Caco-2 (cell line): ENCODE measurements around the gene PPFIBP1. TPM values are rescaled to one million over a fixed set of nuclear protein-coding genes. Genes with fewer than 3 reads are reported as not detected.

Experiments
- BruUV-seq: library from RNA; stranded (reverse); fragments of 400-500 nt; replicated peaks from 2 replicates; lab custom pipeline; 2021; lab: Mats Ljungman, UMichigan
- CTCF ChIA-PET: fragments of 300-600 bp; sonication (Branson Sonifier 250); formaldehyde crosslinking; loops from one replicate; lab custom pipeline; 2022; ENCODE audit warnings: antibody characterized with exemption; lab: Charles Lee
- POLR2A ChIA-PET: fragments of 300-600 bp; sonication (Branson Sonifier 250); formaldehyde crosslinking; loops from one replicate; lab custom pipeline; 2022; ENCODE audit warnings: antibody characterized with exemption; lab: Charles Lee
- DNase-seq, 2 experiments: peaks; one replicate each; pipeline versions ENCODE4 v3.0.0 to v3.0.0-alpha.2; 2020 to 2022
- H3K27me3 ChIP-seq: replicated peaks from 2 replicates; pipeline ENCODE4 v1.6.0; 2011; ENCODE audit warnings: low read length; ENCODE audit not compliant: control insufficient read depth, insufficient read depth
- H3K36me3 ChIP-seq: 2 replicates; pipeline ENCODE4 v1.5.1; 2011; ENCODE audit warnings: low read length; ENCODE audit not compliant: control insufficient read depth, insufficient read depth
- H3K4me1 ChIP-seq: fragments of 250-450 bp; sonication (Bioruptor Pico); 2 replicates; pipeline ENCODE4 v1.5.1; 2020; ENCODE audit warnings: mild to moderate bottlenecking
- H3K4me3 ChIP-seq: 2 replicates; pipeline ENCODE4 v1.5.1; 2011; ENCODE audit warnings: low read depth, mild to moderate bottlenecking, control low read depth, low read length
- H3K9me3 ChIP-seq: fragments of 250-450 bp; sonication (Bioruptor Pico); 2 replicates; pipeline ENCODE4 v1.5.1; 2020; ENCODE audit warnings: mild to moderate bottlenecking, moderate library complexity
- H3K27ac Mint-ChIP-seq: one replicate; pipeline ENCODE4 v1.8.0; 2022; ENCODE audit warnings: mixed read lengths; ENCODE audit not compliant: unreplicated experiment
- H3K27me3 Mint-ChIP-seq: one replicate; pipeline ENCODE4 v1.8.0; 2022; ENCODE audit warnings: mixed read lengths; ENCODE audit not compliant: insufficient read depth, unreplicated experiment
- H3K36me3 Mint-ChIP-seq: one replicate; pipeline ENCODE4 v1.8.0; 2022; ENCODE audit warnings: mild to moderate bottlenecking, mixed read lengths; ENCODE audit not compliant: insufficient read depth, unreplicated experiment
- H3K4me1 Mint-ChIP-seq: one replicate; pipeline ENCODE4 v1.8.0; 2022; ENCODE audit warnings: low read depth, mixed read lengths; ENCODE audit not compliant: unreplicated experiment
- H3K4me3 Mint-ChIP-seq: one replicate; pipeline ENCODE4 v1.8.0; 2022; ENCODE audit warnings: mild to moderate bottlenecking, moderate library complexity, mixed read lengths; ENCODE audit not compliant: unreplicated experiment
- H3K9me3 Mint-ChIP-seq: one replicate; pipeline ENCODE4 v1.8.0; 2022; ENCODE audit warnings: mixed read lengths; ENCODE audit not compliant: unreplicated experiment
- intact Hi-C: fragments of 100-400 bp; cut with micrococcal nuclease; formaldehyde crosslinking; loops from one replicate; pipeline ENCODE4 v1.10.0; 2022; ENCODE audit not compliant: unreplicated experiment
- total RNA-seq: library from RNA; stranded (reverse); gene quantifications from 2 replicates; pipeline ENCODE4 v1.2.3, GENCODE V29; 2022
- TF ChIP-seq, protein P1 (sequence below), 2 experiments: fragments of 200-600 bp in 1 of 2; IDR thresholded peaks; 1 replicate in 1 of 2; 2 replicates in 1 of 2; pipeline versions ENCODE4 v1.5.1 to v1.8.0; 2011 to 2022; ENCODE audit warnings: antibody characterized with exemption in 1 of 2, control low read depth in 1 of 2, inconsistent platforms in 1 of 2, low read depth in 1 of 2, low read length in 1 of 2, mild to moderate bottlenecking in 1 of 2, moderate library complexity in 1 of 2; ENCODE audit not compliant: insufficient read depth in 1 of 2, severe bottlenecking in 1 of 2, unreplicated experiment in 1 of 2

PPFIBP1 gene
- total RNA-seq, 1 experiment from 2014 or later: 109 TPM

DNA sequence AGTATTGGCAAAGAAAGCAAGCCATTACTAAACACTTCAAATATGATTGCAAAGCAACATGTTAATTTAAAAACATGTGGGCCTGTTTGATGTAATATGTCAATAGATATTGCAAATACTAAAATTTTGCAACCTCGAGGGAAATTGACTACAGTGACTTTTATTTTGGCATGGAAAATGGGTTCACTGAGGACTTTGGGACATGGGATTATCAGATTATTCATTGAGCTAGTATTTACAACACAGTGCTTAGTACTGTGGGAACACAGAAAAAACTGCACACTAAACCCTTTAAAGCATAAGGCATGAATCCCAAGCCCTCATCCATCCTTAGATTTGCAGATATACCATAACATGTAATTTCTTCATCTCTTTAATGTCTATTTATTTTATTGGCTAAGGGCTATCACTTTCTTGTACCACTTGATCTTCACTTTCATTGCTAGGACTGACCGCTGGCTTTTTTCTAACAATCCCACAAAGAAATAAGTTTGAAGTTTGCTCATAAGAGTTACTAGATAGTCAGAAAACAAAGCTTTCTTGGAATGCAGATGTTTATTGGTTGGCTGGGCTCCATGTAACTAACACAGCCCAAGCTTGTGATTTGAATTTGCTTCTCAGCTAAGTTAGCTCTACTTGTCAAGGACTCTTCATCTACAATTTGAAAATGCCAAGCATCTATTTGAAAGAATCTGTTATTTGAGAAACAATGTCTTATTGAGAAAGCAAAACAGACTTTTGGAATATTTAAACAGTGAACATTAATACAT is 48.7 kb downstream of the PPFIBP1 start:
- Histone ChIP-seq H3K4me1 (no peaks in the 10 kb centered on the region), H3K36me3 (no peaks in the 10 kb centered on the region)
- POLR2A ChIA-PET: no interaction called here

DNA sequence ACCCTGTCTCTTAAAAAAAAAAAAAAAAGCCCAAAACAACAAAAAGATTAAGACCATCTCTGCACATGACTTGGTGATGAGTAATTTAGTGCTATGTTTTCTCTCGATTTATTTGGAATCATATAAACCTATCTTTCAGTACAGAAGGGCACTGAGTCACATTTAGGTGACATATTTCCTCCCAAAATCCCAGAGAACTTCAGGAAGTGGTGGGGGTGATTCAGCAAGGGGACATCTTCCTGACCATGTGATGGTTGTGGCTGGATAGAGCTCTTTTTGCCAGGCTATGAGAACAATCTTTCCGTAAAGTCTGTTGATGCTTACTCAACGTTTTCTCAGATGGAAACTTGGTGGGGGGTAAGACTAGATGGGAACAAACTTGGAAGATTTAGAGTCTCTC is 50.0 kb downstream of the PPFIBP1 start:
- Mint-ChIP-seq H3K36me3 (peaks cover 19% of the 10 kb centered on the region), H3K4me3 (no peak overlapping the region), H3K27me3 (no peaks in the 10 kb centered on the region), H3K4me1 (peaks cover 16% of the 10 kb centered on the region), H3K9me3 (no peaks in the 10 kb centered on the region), H3K27ac (no peak overlapping the region)
- TF ChIP-seq, protein P1, sequence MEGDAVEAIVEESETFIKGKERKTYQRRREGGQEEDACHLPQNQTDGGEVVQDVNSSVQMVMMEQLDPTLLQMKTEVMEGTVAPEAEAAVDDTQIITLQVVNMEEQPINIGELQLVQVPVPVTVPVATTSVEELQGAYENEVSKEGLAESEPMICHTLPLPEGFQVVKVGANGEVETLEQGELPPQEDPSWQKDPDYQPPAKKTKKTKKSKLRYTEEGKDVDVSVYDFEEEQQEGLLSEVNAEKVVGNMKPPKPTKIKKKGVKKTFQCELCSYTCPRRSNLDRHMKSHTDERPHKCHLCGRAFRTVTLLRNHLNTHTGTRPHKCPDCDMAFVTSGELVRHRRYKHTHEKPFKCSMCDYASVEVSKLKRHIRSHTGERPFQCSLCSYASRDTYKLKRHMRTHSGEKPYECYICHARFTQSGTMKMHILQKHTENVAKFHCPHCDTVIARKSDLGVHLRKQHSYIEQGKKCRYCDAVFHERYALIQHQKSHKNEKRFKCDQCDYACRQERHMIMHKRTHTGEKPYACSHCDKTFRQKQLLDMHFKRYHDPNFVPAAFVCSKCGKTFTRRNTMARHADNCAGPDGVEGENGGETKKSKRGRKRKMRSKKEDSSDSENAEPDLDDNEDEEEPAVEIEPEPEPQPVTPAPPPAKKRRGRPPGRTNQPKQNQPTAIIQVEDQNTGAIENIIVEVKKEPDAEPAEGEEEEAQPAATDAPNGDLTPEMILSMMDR (IDR thresholded peaks at IDR 0.05; ENCODE audit: insufficient read depth in 1 of 2, low read depth in 1 of 2, low read length in 1 of 2, severe bottlenecking in 1 of 2, unreplicated experiment in 1 of 2): no peak
- Histone ChIP-seq H3K9me3 (no peaks in the 10 kb centered on the region), H3K4me3 (no peak overlapping the region), H3K27me3 (no peaks in the 10 kb centered on the region), H3K4me1 (no peaks in the 10 kb centered on the region; the same call in 1 of the 2 replicates), H3K36me3 (peaks cover 1% of the 10 kb centered on the region; the same call in 1 of the 2 replicates)
- POLR2A ChIA-PET: no interaction called here
- intact Hi-C loops: no loop called here
- BruUV-seq: no TSS peak
- DNase-seq: no peak
- CTCF ChIA-PET: no interaction called here

More for the DNA sequence above, 48.7 kb downstream of the PPFIBP1 start:
- H3K9me3 Mint-ChIP-seq: no peaks in the 10 kb centered on the region
- H3K9me3 ChIP-seq: no peaks in the 10 kb centered on the region
- no peak for DNase-seq
- TF ChIP-seq, protein P1 (IDR thresholded peaks at IDR 0.05; ENCODE audit: insufficient read depth in 1 of 2, low read depth in 1 of 2, low read length in 1 of 2, severe bottlenecking in 1 of 2, unreplicated experiment in 1 of 2): no peak
- BruUV-seq: no TSS peak
- H3K36me3 Mint-ChIP-seq: peaks cover 8% of the 10 kb centered on the region
- H3K4me3 ChIP-seq: no peak overlapping the region
- H3K27me3 ChIP-seq: no peaks in the 10 kb centered on the region
- no peak overlapping the region for H3K4me3 Mint-ChIP-seq
- CTCF ChIA-PET: no interaction called here
- peaks cover 16% of the 10 kb centered on the region for H3K4me1 Mint-ChIP-seq
- intact Hi-C loops: no loop called here
- H3K27ac Mint-ChIP-seq: no peak overlapping the region
- no peaks in the 10 kb centered on the region for H3K27me3 Mint-ChIP-seq

DNA sequence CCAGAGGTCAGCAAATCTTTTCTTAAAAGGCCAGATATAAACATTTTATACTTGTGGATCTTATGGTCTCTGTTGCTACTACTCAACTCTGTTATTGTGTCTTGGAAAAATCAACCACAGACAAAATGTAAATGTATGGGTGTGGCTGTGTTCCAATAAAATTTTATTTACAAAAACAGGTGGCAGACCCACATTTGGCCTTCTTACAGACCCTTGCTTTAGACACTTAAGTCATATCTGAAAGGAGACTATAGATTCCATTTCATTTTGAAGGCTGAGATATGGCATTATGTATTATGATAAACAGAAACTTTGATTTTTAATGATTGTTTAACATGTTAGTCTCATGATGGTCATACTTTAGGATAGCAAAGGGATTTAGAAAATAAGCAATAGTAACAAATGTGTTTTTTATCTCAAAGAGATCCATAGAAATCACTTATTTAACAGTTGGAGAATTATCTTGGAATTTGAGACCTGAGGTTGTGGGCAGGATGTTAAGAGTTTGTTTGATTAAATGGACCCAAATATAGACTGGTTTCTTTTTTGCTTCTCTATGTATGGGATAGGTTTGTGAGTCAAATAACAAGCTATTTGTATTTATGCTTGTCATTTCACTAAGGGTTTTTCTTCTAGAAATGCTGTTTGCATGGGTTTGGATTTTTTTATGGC is 51.2 kb downstream of the PPFIBP1 start:
- POLR2A ChIA-PET: interaction anchor here (1.6 kb wide), 1 partner anchor 51 kb away, joined by 5 read pairs; the partner anchor contains the start of gene PPFIBP1
- H3K4me3 Mint-ChIP-seq: no peak overlapping the region
- intact Hi-C loops: no loop called here
- CTCF ChIA-PET: no interaction called here
- BruUV-seq: no TSS peak
- peaks cover 16% of the 10 kb centered on the region for H3K4me1 Mint-ChIP-seq
- Histone ChIP-seq H3K4me3 (no peak overlapping the region), H3K36me3 (peaks cover 1% of the 10 kb centered on the region; the same call in 1 of the 2 replicates), H3K9me3 (no peaks in the 10 kb centered on the region), H3K4me1 (no peaks in the 10 kb centered on the region; the same call in 1 of the 2 replicates), H3K27me3 (no peaks in the 10 kb centered on the region)
- H3K27me3 Mint-ChIP-seq: no peaks in the 10 kb centered on the region
- H3K9me3 Mint-ChIP-seq: no peaks in the 10 kb centered on the region
- TF ChIP-seq, protein P1 (IDR thresholded peaks at IDR 0.05; ENCODE audit: insufficient read depth in 1 of 2, low read depth in 1 of 2, low read length in 1 of 2, severe bottlenecking in 1 of 2, unreplicated experiment in 1 of 2): no peak
- H3K36me3 Mint-ChIP-seq: peaks cover 22% of the 10 kb centered on the region
- DNase-seq: no peak
- no peak overlapping the region for H3K27ac Mint-ChIP-seq
